ENCODE results near the gene ACACA. TPM values are rescaled to one million over a fixed set of nuclear protein-coding genes. Genes with fewer than 3 reads are reported as not detected.

Gene ACACA
- total and polyA plus RNA-seq, 9 of the 15 experiments (the other 6 are each of a cell fraction or from before 2014, with no cell fraction given) = 35.9 to 135 (median 88.4) TPM

- in situ Hi-C loops (cut with MboI) (no loop called here), intact Hi-C loops (cut with micrococcal nuclease) (no loop called here)
- Histone ChIP-seq H3K36me3 (ENCODE audit: control insufficient read depth, insufficient read depth, low read length) (peaks cover 94% of the 10 kb centered on the region), H2AFZ (ENCODE audit: low read depth, low read length) (no peak overlapping the region), H3K9ac (ENCODE audit: insufficient read depth in 1 of 2, low read depth in 2 of 2, low read length in 2 of 2) (no peak overlapping the region), H3K4me3 (no peak overlapping the region), H3K4me2 (ENCODE audit: insufficient read depth, low read length) (no peak overlapping the region), H3K27me3 (ENCODE audit: control insufficient read depth in 2 of 2, insufficient read depth in 2 of 2, low read length in 2 of 2) (no peaks in the 10 kb centered on the region), H4K20me1 (replicated peaks; ENCODE audit: control insufficient read depth, insufficient read depth, low read length) (no peaks in the 10 kb centered on the region), H3K9me3 (replicated peaks; ENCODE audit: control insufficient read depth, insufficient read depth, low read depth, low read length) (no peaks in the 10 kb centered on the region), H3K79me2 (ENCODE audit: control insufficient read depth, insufficient read depth, low read length) (no peaks in the 10 kb centered on the region), H3K27ac (ENCODE audit: extremely low read depth, low read depth, low read length) (no peak overlapping the region), H3K4me1 (replicated peaks in 1 of 2; ENCODE audit: control insufficient read depth in 2 of 2, insufficient read depth in 2 of 2, low read length in 2 of 2) (no peaks in the 10 kb centered on the region), H3K9me1 (ENCODE audit: control insufficient read depth, insufficient read depth, low read length) (no peaks in the 10 kb centered on the region)
- TF ChIP-seq CEBPB (tag; IDR thresholded peaks at IDR 0.05) (peak; percentile 63), ZNF445 (CRISPR knock-in tag; IDR thresholded peaks at IDR 0.05; ENCODE audit: low read depth) (no peak), ZHX1 (conservative IDR thresholded peaks at IDR 0.05; ENCODE audit: low read length) (no peak), PHB (CRISPR knock-in tag; IDR thresholded peaks at IDR 0.05) (no peak), ILF3 (IDR thresholded peaks at IDR 0.05; ENCODE audit: borderline replicate concordance) (no peak), CBX5 (IDR thresholded peaks at IDR 0.05; ENCODE audit: borderline replicate concordance, low read depth) (no peak), TAL1 (IDR thresholded peaks at IDR 0.05) (no peak), FOS (IDR thresholded peaks at IDR 0.05; ENCODE audit: extremely low read depth, insufficient read length) (no peak), E4F1 (CRISPR knock-in tag; IDR thresholded peaks at IDR 0.05; ENCODE audit: borderline replicate concordance) (no peak), SPI1 (IDR thresholded peaks at IDR 0.05; ENCODE audit: borderline replicate concordance, low read depth, low read length) (0 out of 2 replicates have a peak, but pooled peaks have one; percentile 3)
- TF ChIP-seq, protein P1, sequence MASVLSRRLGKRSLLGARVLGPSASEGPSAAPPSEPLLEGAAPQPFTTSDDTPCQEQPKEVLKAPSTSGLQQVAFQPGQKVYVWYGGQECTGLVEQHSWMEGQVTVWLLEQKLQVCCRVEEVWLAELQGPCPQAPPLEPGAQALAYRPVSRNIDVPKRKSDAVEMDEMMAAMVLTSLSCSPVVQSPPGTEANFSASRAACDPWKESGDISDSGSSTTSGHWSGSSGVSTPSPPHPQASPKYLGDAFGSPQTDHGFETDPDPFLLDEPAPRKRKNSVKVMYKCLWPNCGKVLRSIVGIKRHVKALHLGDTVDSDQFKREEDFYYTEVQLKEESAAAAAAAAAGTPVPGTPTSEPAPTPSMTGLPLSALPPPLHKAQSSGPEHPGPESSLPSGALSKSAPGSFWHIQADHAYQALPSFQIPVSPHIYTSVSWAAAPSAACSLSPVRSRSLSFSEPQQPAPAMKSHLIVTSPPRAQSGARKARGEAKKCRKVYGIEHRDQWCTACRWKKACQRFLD (CRISPR knock-in tag; IDR thresholded peaks at IDR 0.05) = no peak
- no peak for ATAC-seq
- DNase-seq (ENCODE audit: extremely low read depth in 1 of 4, low spot score in 3 of 4) = no peak
- 82% methylated on average over 7 of the region's 7 CpGs for WGBS (ENCODE audit: insufficient coverage, low coverage, missing lambda C conversion rate)
- no peak for FAIRE-seq
- ChIA-PET CTCF (ENCODE audit: low intra/inter-chr PET ratio) (no interaction called here), POLR2A (interaction anchor here (0.9 to 1.4 kb wide), 4 partner anchors 12 to 531 kb away, joined by 3 to 4 read pairs (median 3); no protein-coding TSS in a partner anchor)
- no TSS peak for BruUV-seq (replicated peaks)
Observed at GRCh38 chr17:37123941-37124820, 282.5 kb downstream of the ACACA start.

Measured in K562 (cell line).